IMR-90 (cell line): ENCODE measurements around the gene JAKMIP2. TPM values are rescaled to one million over a fixed set of nuclear protein-coding genes. Genes with fewer than 3 reads are reported as not detected.

Experiments used
- ATAC-seq: fragments of 200-7000 bp; cut with Tn5 transposase; 2 replicates; pipeline ENCODE4 v1.9.1; 2020; ENCODE audit warnings: low read depth, mild to moderate bottlenecking, moderate library complexity
- BruUV-seq: library from RNA; stranded (reverse); fragments of 400-500 nt; replicated peaks from 2 replicates; lab custom pipeline; 2021; lab: Mats Ljungman, UMichigan
- CTCF ChIA-PET: fragments of 300-600 bp; formaldehyde crosslinking; extraction: SDS; loops from one replicate; lab custom pipeline; 2021; ENCODE audit warnings: antibody characterized with exemption; lab: Yijun Ruan, JAX
- POLR2A ChIA-PET: fragments of 300-600 bp; sonication (Branson Sonifier 250); formaldehyde crosslinking; loops from one replicate; lab custom pipeline; 2022; ENCODE audit warnings: antibody characterized with exemption; ENCODE audit not compliant: unreplicated experiment; lab: Charles Lee
- DNase-seq: peaks from one replicate; pipeline ENCODE4 v3.0.0; 2013
- H2AFZ ChIP-seq: replicated peaks from 2 replicates; pipeline ENCODE3; 2013; ENCODE audit warnings: low read length, mild to moderate bottlenecking; ENCODE audit not compliant: poor library complexity
- H2AK5ac ChIP-seq: 2 replicates; pipeline ENCODE4 v1.6.1; 2013; ENCODE audit warnings: low read depth, low read length, inconsistent platforms
- H2AK9ac ChIP-seq: replicated peaks from 2 replicates; pipeline ENCODE3; 2013; ENCODE audit warnings: mild to moderate bottlenecking, low read depth, low read length, moderate library complexity; ENCODE audit not compliant: poor library complexity
- H2BK120ac ChIP-seq: 2 replicates; pipeline ENCODE4 v1.6.1; 2013; ENCODE audit warnings: low read depth, low read length, inconsistent platforms
- H2BK15ac ChIP-seq: 3 replicates; pipeline ENCODE4 v1.6.1; 2013; ENCODE audit warnings: low read depth, low read length, inconsistent platforms
- H2BK20ac ChIP-seq: 2 replicates; pipeline ENCODE4 v1.6.1; 2013; ENCODE audit warnings: low read depth, mild to moderate bottlenecking, inconsistent platforms, low read length, moderate library complexity
- H2BK5ac ChIP-seq: 2 replicates; pipeline ENCODE4 v1.6.1; 2013; ENCODE audit warnings: mild to moderate bottlenecking, low read depth, low read length, inconsistent platforms; ENCODE audit not compliant: poor library complexity, severe bottlenecking
- H3K14ac ChIP-seq: replicated peaks from 2 replicates; pipeline ENCODE4 v1.6.1; 2013; ENCODE audit warnings: low read depth, low read length, inconsistent platforms
- H3K18ac ChIP-seq: 2 replicates; pipeline ENCODE4 v1.6.1; 2013; ENCODE audit warnings: low read depth, low read length, control low read depth
- H3K23ac ChIP-seq: 2 replicates; pipeline ENCODE4 v1.6.1; 2013; ENCODE audit warnings: low read depth, low read length, inconsistent platforms
- H3K27ac ChIP-seq: 2 replicates; pipeline ENCODE4 v1.5.1; 2013; ENCODE audit warnings: mild to moderate bottlenecking, control low read depth, low read length; ENCODE audit not compliant: insufficient read depth
- H3K27me3 ChIP-seq: 2 replicates; pipeline ENCODE4 v1.6.1; 2013; ENCODE audit warnings: low read length; ENCODE audit not compliant: control insufficient read depth, insufficient read depth
- H3K36me3 ChIP-seq: 2 replicates; pipeline ENCODE4 v1.6.1; 2013; ENCODE audit warnings: low read length, mixed read lengths; ENCODE audit not compliant: control insufficient read depth, insufficient read depth
- H3K4ac ChIP-seq: 2 replicates; pipeline ENCODE4 v1.6.1; 2013; ENCODE audit warnings: low read depth, low read length, inconsistent platforms
- H3K4me1 ChIP-seq: 2 replicates; pipeline ENCODE4 v1.6.1; 2013; ENCODE audit warnings: low read length, mixed read lengths; ENCODE audit not compliant: control insufficient read depth, insufficient read depth
- H3K4me2 ChIP-seq: 2 replicates; pipeline ENCODE4 v1.6.1; 2013; ENCODE audit warnings: low read depth, mild to moderate bottlenecking, control low read depth, low read length, moderate library complexity
- H3K4me3 ChIP-seq: 2 replicates; pipeline ENCODE4 v1.5.1; 2013; ENCODE audit warnings: low read depth, mild to moderate bottlenecking, control low read depth, low read length, moderate library complexity; ENCODE audit not compliant: insufficient read depth
- H3K56ac ChIP-seq: 2 replicates; pipeline ENCODE4 v1.6.1; 2013; ENCODE audit warnings: low read length, inconsistent platforms; ENCODE audit not compliant: insufficient read depth; ENCODE audit errors: extremely low read depth
- H3K79me1 ChIP-seq, 2 experiments: 2 replicates each; pipeline ENCODE4 v1.6.1; 2013; ENCODE audit warnings: low read length in 2 of 2, inconsistent platforms in 1 of 2, low read depth in 1 of 2
- H3K9ac ChIP-seq: 2 replicates; pipeline ENCODE4 v1.6.1; 2013; ENCODE audit warnings: low read depth, low read length, control low read depth
- H3K9me1 ChIP-seq: 2 replicates; pipeline ENCODE4 v1.6.1; 2013; ENCODE audit warnings: low read length, inconsistent platforms; ENCODE audit not compliant: insufficient read depth
- H3K9me3 ChIP-seq: 2 replicates; pipeline ENCODE4 v1.6.1; 2013; ENCODE audit warnings: low read length; ENCODE audit not compliant: control insufficient read depth, insufficient read depth
- H4K20me1 ChIP-seq: 2 replicates; pipeline ENCODE4 v1.6.1; 2013; ENCODE audit warnings: low read length, inconsistent platforms; ENCODE audit not compliant: insufficient read depth
- H4K5ac ChIP-seq: 2 replicates; pipeline ENCODE4 v1.6.1; 2013; ENCODE audit warnings: mild to moderate bottlenecking, low read depth, low read length, control low read depth
- H4K8ac ChIP-seq, 2 experiments: 2 replicates each; pipeline ENCODE4 v1.6.1; 2013; ENCODE audit warnings: low read depth in 2 of 2, low read length in 2 of 2, control low read depth in 1 of 2, inconsistent platforms in 1 of 2
- H4K91ac ChIP-seq: 2 replicates; pipeline ENCODE4 v1.6.1; 2013; ENCODE audit warnings: low read depth, low read length, inconsistent platforms; ENCODE audit not compliant: insufficient read depth
- FOS ChIP-seq: fragments of 150-350 bp; IDR thresholded peaks from 2 replicates; pipeline ENCODE4 v1.6.1; 2016; ENCODE audit warnings: low read depth, low read length
- RCOR1 ChIP-seq: IDR thresholded peaks from 2 replicates; pipeline ENCODE4 v1.6.1; 2012; ENCODE audit warnings: mild to moderate bottlenecking, low read length, improper control_type of control experiment; ENCODE audit not compliant: insufficient replicate concordance
- WGBS, 2 experiments: methylation state at CpG; one replicate each; pipeline versions ENCODE4 v1.1.5 to v1.1.7; 2013; ENCODE audit warnings: missing lambda C conversion rate in 2 of 2; ENCODE audit not compliant: insufficient read length in 1 of 2; ENCODE audit errors: extremely low coverage in 2 of 2; 5-methylcytosine and 5-hydroxymethylcytosine counted together
- dilution Hi-C: fragments of 300-500 bp; cut with HindIII; formaldehyde crosslinking; loops from one replicate; pipeline ENCODE4 v1.14.3; 2018; ENCODE audit warnings: low sequenced_read_pairs; ENCODE audit not compliant: unreplicated experiment
- in situ Hi-C: fragments of 300-500 bp; cut with MboI; formaldehyde crosslinking; loops from 3 replicates; pipeline ENCODE4 v1.14.3; 2019; ENCODE audit warnings: low sequenced_read_pairs, inconsistent platforms, mixed read lengths
- intact Hi-C: fragments of 100-400 bp; cut with micrococcal nuclease; formaldehyde crosslinking; loops from 2 replicates; pipeline ENCODE4 v1.10.0; 2022
- polyA plus RNA-seq, 3 experiments: library from polyadenylated mRNA; depleted of rRNA; stranded (reverse); fragments of >200 nt; gene quantifications; 2 replicates each; pipeline ENCODE4 v1.2.3, GENCODE V29; 2012; ENCODE audit warnings: low replicate concordance in 1 of 3
- total RNA-seq: library from RNA; depleted of rRNA; stranded (reverse); fragments of >200 nt; gene quantifications from 2 replicates; pipeline ENCODE4 v1.2.3, GENCODE V29; 2012

JAKMIP2 gene
- total and polyA plus RNA-seq, 2 of the 4 experiments (the other 2 are of a cell fraction), result under 0.01 TPM; not detected in 1

DNA sequence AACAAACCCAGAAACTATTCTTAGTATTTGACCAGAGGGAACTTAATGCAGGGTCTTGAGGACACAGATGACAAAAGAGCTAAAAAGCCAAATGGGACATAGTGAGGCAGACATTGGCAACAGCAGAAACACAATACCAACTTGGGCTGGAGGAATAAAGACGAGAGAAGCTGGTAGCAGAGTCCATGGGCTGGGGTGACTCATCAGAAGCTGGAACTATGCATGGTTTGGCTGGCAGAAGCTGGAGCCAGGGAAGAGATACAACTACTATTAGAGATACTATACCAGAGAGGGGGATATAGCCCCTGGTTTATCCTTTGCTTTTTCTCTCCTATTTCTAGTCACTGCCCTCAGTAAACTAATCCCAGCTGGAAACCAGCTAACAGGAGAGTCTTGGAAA is 243.5 kb downstream of the JAKMIP2 start:
- peak overlapping the region; percentile 74; the same call in 1 of the 2 replicates for H3K14ac ChIP-seq
- no peak overlapping the region for H3K18ac ChIP-seq
- ChIA-PET CTCF (interaction anchor here (1.0 kb wide), 1 partner anchor 20 kb away, joined by 4 read pairs; no protein-coding TSS in a partner anchor), POLR2A (no interaction called here)
- peak overlapping the region; percentile 24; the same call in 1 of the 2 replicates for H3K4ac ChIP-seq
- H3K36me3 ChIP-seq, result no peaks in the 10 kb centered on the region
- intact Hi-C loops, result no loop called here
- H3K79me1 ChIP-seq, result no peaks in the 10 kb centered on the region
- H2AFZ ChIP-seq, result no peak overlapping the region
- dilution Hi-C loops, result no loop called here
- H3K9me3 ChIP-seq, result no peaks in the 10 kb centered on the region
- no peak overlapping the region for H3K23ac ChIP-seq
- no peak overlapping the region for H2BK5ac ChIP-seq
- peaks cover 4% of the 10 kb centered on the region for H3K4me1 ChIP-seq
- H4K8ac ChIP-seq, result no peak overlapping the region; a peak in 1 of 4 replicates
- peak overlapping the region; percentile 70; the same call in 1 of the 2 replicates for H2BK120ac ChIP-seq
- WGBS, 2 experiments, result no CpG with 5 or more reads among the region's 1 CpG
- H4K91ac ChIP-seq, result peak overlapping the region; percentile 11; the same call in 1 of the 2 replicates
- H4K5ac ChIP-seq, result no peak overlapping the region
- H3K9me1 ChIP-seq, result no peaks in the 10 kb centered on the region; the same call in 1 of the 2 replicates
- H3K56ac ChIP-seq, result no peak overlapping the region; the same call in 1 of the 2 replicates
- H2AK5ac ChIP-seq, result peak overlapping the region; percentile 69
- ATAC-seq (peak; percentile 41; the same call in 1 of the 2 replicates), DNase-seq (peak; percentile 46)
- H4K20me1 ChIP-seq, result no peaks in the 10 kb centered on the region
- H3K27me3 ChIP-seq, result no peaks in the 10 kb centered on the region
- in situ Hi-C loops, result no loop called here
- peak; percentile 52; the same call in 1 of the 2 replicates for TF ChIP-seq FOS
- no peak for TF ChIP-seq RCOR1
- H3K4me3 ChIP-seq, result no peak overlapping the region
- peak overlapping the region; percentile 65; the same call in 2 of the 3 replicates for H2BK15ac ChIP-seq
- H2BK20ac ChIP-seq, result peak overlapping the region; percentile 57
- BruUV-seq, result no TSS peak
- no peak overlapping the region for H3K27ac ChIP-seq
- H2AK9ac ChIP-seq, result peak overlapping the region; percentile 34
- no peak overlapping the region for H3K4me2 ChIP-seq
- H3K9ac ChIP-seq, result no peak overlapping the region
